ENCODE data around the gene C1orf35. TPM values are rescaled to one million over a fixed set of nuclear protein-coding genes. Genes with fewer than 3 reads are reported as not detected.

C1orf35 gene
- total RNA-seq, 1 experiment from 2014 or later: 31.0 TPM

GRCh38 chr1:228066891-228067654 lies 36.1 kb downstream of the C1orf35 start:
- H3K27me3 ChIP-seq (ENCODE audit: insufficient read depth, low read length): peaks cover 54% of the 10 kb centered on the region; the same call in 1 of the 2 replicates
- no CpG with 5 or more reads among the region's 10 CpGs for WGBS (ENCODE audit: extremely low coverage, insufficient read length, low lambda C conversion rate)
- DNase-seq: no peak

More at GRCh38 chr1:228066891-228067654, 36.1 kb downstream of the C1orf35 start:
- Histone ChIP-seq H3K27ac (ENCODE audit: insufficient read length, low read depth, low read length) (no peak overlapping the region), H2BK5ac (ENCODE audit: insufficient read length, low read length) (no peak overlapping the region), H3T11ph (ENCODE audit: low read length) (no peak overlapping the region), H3K9me3 (ENCODE audit: control insufficient read depth, low read depth, low read length) (no peaks in the 10 kb centered on the region), H2BK12ac (ENCODE audit: insufficient read length, low read depth, low read length) (no peak overlapping the region), H3K79me2 (ENCODE audit: insufficient read depth, low read length) (no peaks in the 10 kb centered on the region), H3K23me2 (ENCODE audit: insufficient read length, low read depth, low read length, poor library complexity, severe bottlenecking) (no peaks in the 10 kb centered on the region), H4K5ac (ENCODE audit: insufficient read length, low read depth, low read length) (no peak overlapping the region), H2BK15ac (ENCODE audit: low read depth, low read length) (no peak overlapping the region), H2AK5ac (ENCODE audit: insufficient read length, low read length) (no peak overlapping the region), H3K18ac (ENCODE audit: insufficient read length, low read depth, low read length) (no peak overlapping the region), H3K79me1 (ENCODE audit: insufficient read depth, low read depth, low read length, poor library complexity, severe bottlenecking) (no peaks in the 10 kb centered on the region), H2BK120ac (ENCODE audit: low read depth, low read length, poor library complexity, severe bottlenecking) (no peak overlapping the region), H4K20me1 (ENCODE audit: control insufficient read depth, insufficient read depth, insufficient read length) (no peaks in the 10 kb centered on the region), H3K4me1 (ENCODE audit: insufficient read depth, low read length) (no peaks in the 10 kb centered on the region), H2BK20ac (ENCODE audit: low read depth, low read length, poor library complexity, severe bottlenecking) (no peak overlapping the region), H3K4me2 (ENCODE audit: insufficient read depth, insufficient read length, low read length) (no peak overlapping the region), H4K8ac (replicated peaks; ENCODE audit: insufficient read length, low read depth, low read length) (no peak overlapping the region), H3K23ac (ENCODE audit: insufficient read length, low read depth, low read length) (no peak overlapping the region), H2AFZ (ENCODE audit: low read length) (no peak overlapping the region), H3K9ac (ENCODE audit: extremely low read depth, insufficient read length, low read length) (no peak overlapping the region), H3K56ac (ENCODE audit: insufficient read length, low read depth, low read length) (no peak overlapping the region), H3K14ac (ENCODE audit: insufficient read depth, low read length) (no peak overlapping the region; the same call in 1 of the 2 replicates), H4K91ac (ENCODE audit: insufficient read length, low read depth, low read length) (no peak overlapping the region), H3K4ac (ENCODE audit: low read depth, low read length) (no peak overlapping the region)
- peaks cover 75% of the 10 kb centered on the region for H3K27me3 Mint-ChIP-seq (ENCODE audit: low read depth)
- H3K36me3 Mint-ChIP-seq (ENCODE audit: insufficient read depth in 1 of 3, low read depth in 3 of 3): no peaks in the 10 kb centered on the region
- no peak for TF ChIP-seq CTCF (conservative IDR thresholded peaks at IDR 0.05)
- H3K4me3 Mint-ChIP-seq: no peak overlapping the region
- H3K4me1 Mint-ChIP-seq: peaks cover 0 to 2% of the 10 kb centered on the region in 2 experiments; a peak in 1 of 4 replicates
- H3K27ac Mint-ChIP-seq: no peak overlapping the region
- no peaks in the 10 kb centered on the region; a peak in 1 of 5 replicates for H3K9me3 Mint-ChIP-seq
